Stomach smooth muscle (tissue), 2 donors: ENCODE measurements around the gene LGR4.

Experiments used
- H3K27ac ChIP-seq: one replicate; pipeline ENCODE4 v1.7.0; 2013; ENCODE audit warnings: mild to moderate bottlenecking, low read length, inconsistent platforms
- H3K27me3 ChIP-seq, 2 donors: one replicate each; pipeline ENCODE4 v1.7.0; 2013; ENCODE audit warnings: low read length in 2 of 2; ENCODE audit not compliant: insufficient read depth in 2 of 2, control insufficient read depth in 1 of 2
- H3K36me3 ChIP-seq, 2 donors: one replicate each; pipeline ENCODE4 v1.7.0; 2013; ENCODE audit warnings: low read length in 2 of 2; ENCODE audit not compliant: control insufficient read depth in 2 of 2, insufficient read depth in 2 of 2
- H3K4me1 ChIP-seq: one replicate; pipeline ENCODE4 v1.7.0; 2013; ENCODE audit warnings: low read length; ENCODE audit not compliant: control insufficient read depth, insufficient read depth
- H3K4me3 ChIP-seq, 2 donors: one replicate each; pipeline ENCODE4 v1.7.0; 2013; ENCODE audit warnings: low read length in 2 of 2
- H3K9ac ChIP-seq, 2 donors: one replicate each; pipeline ENCODE4 v1.7.0; 2013; ENCODE audit warnings: low read length in 2 of 2, mild to moderate bottlenecking in 1 of 2
- H3K9me3 ChIP-seq, 2 donors: one replicate each; pipeline ENCODE4 v1.7.0; 2013; ENCODE audit warnings: low read length in 2 of 2; ENCODE audit not compliant: control insufficient read depth in 2 of 2
- donor health status: healthy.
- donor health status: Pancreatic carcinoma.

Gene LGR4

GRCh38 chr11:27401833-27402316 is 70.7 kb downstream of the LGR4 start:
- Histone ChIP-seq H3K9ac (no peak overlapping the region), H3K9me3 (no peaks in the 10 kb centered on the region), H3K4me3 (no peak overlapping the region), H3K27me3 (no peaks in the 10 kb centered on the region), H3K4me1 (no peaks in the 10 kb centered on the region), H3K36me3 (peaks cover 0 to 2% of the 10 kb centered on the region in 2 donors), H3K27ac (no peak overlapping the region)

- no peak overlapping the region for H3K4me3 ChIP-seq
- H3K27me3 ChIP-seq, result no peaks in the 10 kb centered on the region
- no peak overlapping the region for H3K27ac ChIP-seq
- peaks cover 0 to 2% of the 10 kb centered on the region in 2 donors for H3K36me3 ChIP-seq
- no peak overlapping the region for H3K9ac ChIP-seq
- no peaks in the 10 kb centered on the region for H3K4me1 ChIP-seq
- no peaks in the 10 kb centered on the region for H3K9me3 ChIP-seq
These were observed 71.2 kb downstream of the LGR4 start for GRCh38 chr11:27401280-27401832.

DNA sequence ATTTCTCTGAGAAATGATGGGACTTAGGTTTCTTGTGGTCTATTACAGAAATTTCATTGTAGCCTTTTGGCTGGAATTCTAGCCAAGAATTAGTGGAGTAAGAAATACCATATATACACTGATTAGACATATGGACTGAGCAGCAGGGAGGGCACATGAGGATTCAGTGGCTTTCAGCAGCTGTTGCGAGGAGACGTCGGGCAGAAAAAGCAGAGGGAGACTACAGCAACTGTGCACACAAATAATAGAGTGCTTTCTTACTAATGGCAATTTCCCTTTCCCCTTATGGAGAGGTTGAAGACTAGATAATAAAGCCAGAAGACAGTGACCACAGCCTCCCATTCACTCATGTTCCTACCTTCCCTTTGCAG is 74.2 kb downstream of the LGR4 start:
- Histone ChIP-seq H3K4me3 (no peak overlapping the region), H3K27ac (no peak overlapping the region), H3K4me1 (peaks cover 8% of the 10 kb centered on the region), H3K36me3 (peaks cover 0 to 2% of the 10 kb centered on the region in 2 donors), H3K9me3 (no peaks in the 10 kb centered on the region), H3K9ac (no peak overlapping the region), H3K27me3 (no peaks in the 10 kb centered on the region)

GRCh38 chr11:27397624-27398399 is 74.8 kb downstream of the LGR4 start:
- H3K4me1 ChIP-seq, result peaks cover 8% of the 10 kb centered on the region
- H3K4me3 ChIP-seq, result no peak overlapping the region
- H3K27ac ChIP-seq, result no peak overlapping the region
- no peak overlapping the region for H3K9ac ChIP-seq
- H3K27me3 ChIP-seq, result no peaks in the 10 kb centered on the region
- peaks cover 0 to 2% of the 10 kb centered on the region in 2 donors for H3K36me3 ChIP-seq
- no peaks in the 10 kb centered on the region for H3K9me3 ChIP-seq

- Histone ChIP-seq H3K27ac (no peak overlapping the region), H3K4me1 (peaks cover 8% of the 10 kb centered on the region), H3K4me3 (peak overlapping the region in 1 of 2 donors; percentile 15), H3K36me3 (peaks cover 0 to 2% of the 10 kb centered on the region in 2 donors), H3K27me3 (no peaks in the 10 kb centered on the region), H3K9me3 (no peaks in the 10 kb centered on the region), H3K9ac (peak overlapping the region in 1 of 2 donors; percentile 3)
These were observed 76.2 kb downstream of the LGR4 start for GRCh38 chr11:27396259-27396839.

GRCh38 chr11:27395556-27396258 is 76.9 kb downstream of the LGR4 start:
- Histone ChIP-seq H3K9ac (peak overlapping the region in 1 of 2 donors; percentile 3), H3K27ac (no peak overlapping the region), H3K9me3 (no peaks in the 10 kb centered on the region), H3K27me3 (no peaks in the 10 kb centered on the region), H3K36me3 (peaks cover 0 to 2% of the 10 kb centered on the region in 2 donors), H3K4me1 (peaks cover 8% of the 10 kb centered on the region), H3K4me3 (peak overlapping the region in 1 of 2 donors; percentile 15)

DNA sequence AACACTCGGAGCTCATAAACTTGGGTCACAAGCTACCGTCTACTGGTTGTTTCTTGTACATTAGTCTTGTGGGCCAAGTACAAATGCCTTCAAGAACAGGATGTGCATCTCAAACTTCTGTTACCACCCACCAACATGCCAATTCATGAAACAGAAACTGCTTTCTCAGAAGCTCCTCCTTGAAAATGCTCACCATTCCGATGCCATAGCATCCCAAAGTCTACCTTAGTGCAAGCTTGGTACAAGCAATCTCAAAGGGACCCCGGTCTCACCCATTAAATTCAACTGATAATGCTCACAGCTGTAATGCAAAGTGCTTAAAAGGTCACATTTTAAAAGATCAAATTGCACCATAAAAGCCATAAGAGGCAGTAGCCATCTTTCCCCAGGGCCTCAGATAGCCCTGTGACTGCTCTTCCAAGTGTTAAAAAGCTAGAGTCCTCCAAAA is 77.8 kb downstream of the LGR4 start:
- no peaks in the 10 kb centered on the region for H3K9me3 ChIP-seq
- no peak overlapping the region for H3K4me3 ChIP-seq
- no peak overlapping the region for H3K27ac ChIP-seq
- peaks cover 0 to 2% of the 10 kb centered on the region in 2 donors for H3K36me3 ChIP-seq
- H3K9ac ChIP-seq, result no peak overlapping the region
- H3K27me3 ChIP-seq, result no peaks in the 10 kb centered on the region
- H3K4me1 ChIP-seq, result peaks cover 8% of the 10 kb centered on the region

DNA sequence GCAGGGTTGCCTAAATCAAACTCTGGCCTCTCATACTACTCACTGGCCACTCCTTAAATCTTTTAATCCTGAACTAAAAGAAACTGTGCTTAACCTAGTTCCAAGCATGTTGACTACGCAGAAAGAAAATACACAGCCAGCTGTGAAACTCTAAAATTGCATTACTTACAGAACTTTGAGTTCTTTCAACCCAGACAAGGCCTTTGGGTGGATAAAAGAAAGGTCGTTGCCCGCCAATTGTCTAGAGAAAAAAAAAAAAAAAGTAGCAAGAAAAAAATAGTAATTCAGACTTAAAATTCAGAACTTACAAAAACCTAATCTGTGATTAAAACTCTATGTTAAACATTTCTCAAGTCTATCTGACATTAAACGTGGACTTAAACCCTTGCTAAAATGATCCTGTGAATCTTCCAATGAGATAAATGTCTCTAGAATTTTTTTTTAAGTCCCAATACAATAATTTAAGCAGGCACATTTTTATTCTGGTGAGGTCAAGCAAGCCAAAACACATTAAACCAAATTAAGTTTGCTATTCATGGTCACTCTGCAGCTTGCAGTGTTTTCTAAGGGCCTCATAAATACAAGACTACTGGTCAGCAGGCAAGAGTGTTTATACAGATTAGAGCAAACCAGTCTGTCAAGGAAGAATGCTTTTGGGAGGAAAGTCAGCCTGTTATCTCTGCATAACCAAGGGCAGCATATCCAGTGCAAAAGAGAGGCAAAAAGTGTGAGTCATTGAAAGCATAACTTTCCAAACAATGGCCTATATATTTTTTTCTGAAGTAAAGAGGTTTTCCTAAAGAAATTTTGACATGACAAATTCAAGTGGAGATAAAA is 80.1 kb downstream of the LGR4 start:
- H3K4me1 ChIP-seq, result peaks cover 8% of the 10 kb centered on the region
- no peak overlapping the region for H3K27ac ChIP-seq
- no peak overlapping the region for H3K9ac ChIP-seq
- H3K36me3 ChIP-seq, result no peaks in the 10 kb centered on the region
- H3K9me3 ChIP-seq, result no peaks in the 10 kb centered on the region
- no peaks in the 10 kb centered on the region for H3K27me3 ChIP-seq
- H3K4me3 ChIP-seq, result no peak overlapping the region

DNA sequence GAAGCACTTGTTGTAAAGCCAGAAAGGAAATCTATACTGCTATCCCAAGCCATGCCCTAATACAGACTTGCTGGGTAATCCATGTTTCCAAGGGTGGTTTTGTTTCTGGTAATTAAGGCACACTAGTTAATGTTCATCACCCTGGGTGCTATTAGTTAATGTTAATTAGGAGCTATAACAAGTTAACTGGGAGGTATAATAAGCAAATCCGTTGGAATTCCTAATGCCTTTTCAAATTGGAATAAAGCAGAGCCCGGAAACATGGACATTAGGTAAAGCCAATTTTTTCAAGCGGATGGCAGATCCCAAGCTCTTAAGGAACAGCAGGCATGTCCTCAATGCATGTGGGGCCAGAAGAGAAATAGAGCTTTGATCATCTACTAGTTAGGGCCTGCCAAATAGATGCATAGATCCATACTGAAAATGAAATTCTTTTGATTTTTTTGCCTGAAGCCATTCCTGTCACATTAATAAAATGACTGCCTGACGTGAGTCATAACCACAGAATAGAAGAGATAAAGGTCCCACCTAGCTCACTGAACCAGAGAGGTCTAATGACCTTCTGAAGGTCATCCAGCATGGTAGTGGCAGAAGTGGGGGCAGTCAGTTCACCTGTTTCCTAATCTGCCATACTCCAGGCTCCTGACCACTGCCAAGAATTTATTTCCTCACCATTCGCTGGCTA is 81.1 kb downstream of the LGR4 start:
- no peaks in the 10 kb centered on the region for H3K9me3 ChIP-seq
- H3K36me3 ChIP-seq, result no peaks in the 10 kb centered on the region
- no peak overlapping the region for H3K4me3 ChIP-seq
- no peak overlapping the region for H3K27ac ChIP-seq
- H3K4me1 ChIP-seq, result peaks cover 8% of the 10 kb centered on the region
- no peak overlapping the region for H3K9ac ChIP-seq
- H3K27me3 ChIP-seq, result no peaks in the 10 kb centered on the region
